Fibroblast of lung (primary cell): Measurements from ENCODE around the gene TFF2. TPM values are rescaled to one million over a fixed set of nuclear protein-coding genes. Genes with fewer than 3 reads are reported as not detected.

ENCODE experiments used
- DNase-seq, 2 donors: peaks; one replicate each; pipeline versions ENCODE4 v3.0.0 to v3.0.0-alpha.2; 2010; ENCODE audit warnings: low read depth in 2 of 2
- H2AFZ ChIP-seq: 2 replicates; pipeline ENCODE4 v1.5.1; 2012; ENCODE audit warnings: low read length, control low read depth, inconsistent platforms
- H3K27ac ChIP-seq: 2 replicates; pipeline ENCODE4 v1.5.1; 2011; ENCODE audit warnings: low read length, control low read depth; ENCODE audit not compliant: insufficient read depth
- H3K27me3 ChIP-seq: 2 replicates; pipeline ENCODE4 v1.5.1; 2011; ENCODE audit warnings: mild to moderate bottlenecking, low read length; ENCODE audit not compliant: control insufficient read depth, insufficient read depth
- H3K36me3 ChIP-seq: 2 replicates; pipeline ENCODE4 v1.5.1; 2011; ENCODE audit warnings: low read length; ENCODE audit not compliant: control insufficient read depth, insufficient read depth
- H3K4me1 ChIP-seq: 2 replicates; pipeline ENCODE4 v1.5.1; 2011; ENCODE audit warnings: low read length; ENCODE audit not compliant: control insufficient read depth, insufficient read depth; ENCODE audit errors: extremely low read depth
- H3K4me2 ChIP-seq: 2 replicates; pipeline ENCODE4 v1.5.1; 2011; ENCODE audit warnings: low read length, control low read depth; ENCODE audit not compliant: insufficient read depth; ENCODE audit errors: extremely low read depth
- H3K4me3 ChIP-seq, 4 experiments: fragments of 200-600 bp in 1 of 4; sonication (generic) in 1 of 4; replicated peaks in 1 of 4; 2 replicates each; pipeline ENCODE4 v1.5.1; 2011 to 2016; ENCODE audit warnings: low read length in 4 of 4, low read depth in 3 of 4, mild to moderate bottlenecking in 3 of 4, control low read depth in 2 of 4, inconsistent platforms in 1 of 4, mixed read lengths in 1 of 4; ENCODE audit not compliant: insufficient read depth in 1 of 4; ENCODE audit errors: control extremely low read depth in 1 of 4
- H3K79me2 ChIP-seq: 2 replicates; pipeline ENCODE4 v1.5.1; 2012; ENCODE audit warnings: mild to moderate bottlenecking, low read length, inconsistent platforms; ENCODE audit not compliant: control insufficient read depth, insufficient read depth
- H3K9ac ChIP-seq: 2 replicates; pipeline ENCODE4 v1.5.1; 2011; ENCODE audit warnings: mild to moderate bottlenecking, low read length, control low read depth; ENCODE audit not compliant: insufficient read depth
- H3K9me3 ChIP-seq: 2 replicates; pipeline ENCODE4 v1.5.1; 2012; ENCODE audit warnings: low read depth, low read length; ENCODE audit not compliant: control insufficient read depth, insufficient read depth
- H4K20me1 ChIP-seq: 2 replicates; pipeline ENCODE4 v1.5.1; 2011; ENCODE audit warnings: low read length; ENCODE audit not compliant: control insufficient read depth, insufficient read depth; ENCODE audit errors: extremely low read depth
- EZH2 ChIP-seq: IDR thresholded peaks from 2 replicates; pipeline ENCODE4 v1.5.1; 2012; ENCODE audit warnings: low read length, control low read depth, mild to moderate bottlenecking; ENCODE audit errors: missing control alignments
- polyA minus RNA-seq: library from RNA; depleted of rRNA, polyadenylated mRNA; stranded (reverse); fragments of >200 nt; gene quantifications from 2 replicates; pipeline ENCODE4 v1.2.3, GENCODE V29; 2011; ENCODE audit warnings: low replicate concordance
- polyA plus RNA-seq, 2 donors: library from polyadenylated mRNA; depleted of rRNA in 1 of 2; stranded (reverse) in 1 of 2; unstranded in 1 of 2; fragments of >200 nt; gene quantifications; 2 replicates each; pipeline ENCODE4 v1.2.1, GENCODE V29; 2011 to 2012; ENCODE audit warnings: missing spikeins in 1 of 2
- total RNA-seq: library from RNA; depleted of rRNA; stranded (reverse); fragments of >200 nt; gene quantifications from 2 replicates; pipeline ENCODE4 v1.2.1, GENCODE V29; 2014
- TF ChIP-seq, protein P1 (sequence below), 2 donors: IDR thresholded peaks in 1 of 2; conservative IDR thresholded peaks in 1 of 2; 1 replicate in 1 of 2; 2 replicates in 1 of 2; pipeline ENCODE4 v1.5.1; 2011 to 2012; ENCODE audit warnings: low read length in 2 of 2, control low read depth in 1 of 2, inconsistent platforms in 1 of 2, low read depth in 1 of 2, mild to moderate bottlenecking in 1 of 2

TFF2 gene, protein sequence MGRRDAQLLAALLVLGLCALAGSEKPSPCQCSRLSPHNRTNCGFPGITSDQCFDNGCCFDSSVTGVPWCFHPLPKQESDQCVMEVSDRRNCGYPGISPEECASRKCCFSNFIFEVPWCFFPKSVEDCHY
- total RNA-seq: not detected in 2 replicates
- not detected in 2 replicates for polyA plus RNA-seq
- not detected in 2 replicates for polyA plus RNA-seq (2012)
- not detected in 2 replicates for polyA minus RNA-seq

DNA sequence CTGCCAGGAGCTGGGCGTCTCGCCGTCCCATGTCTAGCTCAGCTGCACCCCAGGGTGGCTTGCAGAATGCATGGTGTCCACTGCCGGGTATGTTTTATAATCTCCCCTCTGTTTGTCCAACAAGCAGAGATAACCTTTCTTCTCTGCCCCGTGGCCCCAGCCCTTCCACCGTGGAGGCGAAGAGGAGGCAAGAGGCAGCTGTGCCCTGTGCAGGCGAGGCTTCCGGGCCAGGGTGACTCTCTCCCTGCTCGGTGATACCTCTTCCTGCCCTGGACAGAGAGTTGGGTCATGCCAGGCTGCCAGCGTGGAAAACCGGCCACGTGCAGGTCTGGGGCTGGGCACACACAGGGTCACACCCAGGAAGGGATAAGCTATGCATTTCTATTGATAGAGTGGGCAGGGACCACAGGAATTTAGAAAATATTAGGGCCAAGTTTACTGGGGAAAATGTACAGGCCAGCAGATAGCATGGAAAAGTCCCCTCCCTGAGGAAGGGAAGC, at the start of gene TFF2:
Gene TFF2, minus strand, starts transcription at position 68 of the 500 bp plus-strand sequence. Its CDS starts 37 bp downstream, at position 31.
- Histone ChIP-seq H4K20me1 (no peaks in the 10 kb centered on the region), H3K79me2 (no peaks in the 10 kb centered on the region), H3K9ac (no peak within 1 kb of the TSS), H2AFZ (no peak within 1 kb of the TSS), H3K27ac (no peak within 1 kb of the TSS), H3K4me1 (no peaks in the 10 kb centered on the region), H3K9me3 (no peaks in the 10 kb centered on the region), H3K36me3 (no peaks in the 10 kb centered on the region), H3K4me3 (no peak within 1 kb of the TSS), H3K4me2 (no peak within 1 kb of the TSS), H3K27me3 (no peaks in the 10 kb centered on the region)
- no peak for DNase-seq
- TF ChIP-seq, protein P1, sequence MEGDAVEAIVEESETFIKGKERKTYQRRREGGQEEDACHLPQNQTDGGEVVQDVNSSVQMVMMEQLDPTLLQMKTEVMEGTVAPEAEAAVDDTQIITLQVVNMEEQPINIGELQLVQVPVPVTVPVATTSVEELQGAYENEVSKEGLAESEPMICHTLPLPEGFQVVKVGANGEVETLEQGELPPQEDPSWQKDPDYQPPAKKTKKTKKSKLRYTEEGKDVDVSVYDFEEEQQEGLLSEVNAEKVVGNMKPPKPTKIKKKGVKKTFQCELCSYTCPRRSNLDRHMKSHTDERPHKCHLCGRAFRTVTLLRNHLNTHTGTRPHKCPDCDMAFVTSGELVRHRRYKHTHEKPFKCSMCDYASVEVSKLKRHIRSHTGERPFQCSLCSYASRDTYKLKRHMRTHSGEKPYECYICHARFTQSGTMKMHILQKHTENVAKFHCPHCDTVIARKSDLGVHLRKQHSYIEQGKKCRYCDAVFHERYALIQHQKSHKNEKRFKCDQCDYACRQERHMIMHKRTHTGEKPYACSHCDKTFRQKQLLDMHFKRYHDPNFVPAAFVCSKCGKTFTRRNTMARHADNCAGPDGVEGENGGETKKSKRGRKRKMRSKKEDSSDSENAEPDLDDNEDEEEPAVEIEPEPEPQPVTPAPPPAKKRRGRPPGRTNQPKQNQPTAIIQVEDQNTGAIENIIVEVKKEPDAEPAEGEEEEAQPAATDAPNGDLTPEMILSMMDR (conservative IDR thresholded peaks at IDR 0.05 in 1 of 2, IDR thresholded peaks at IDR 0.05 in 1 of 2; ENCODE audit: low read depth in 1 of 2, low read length in 2 of 2): no peak
- TF ChIP-seq EZH2: no peak

DNA sequence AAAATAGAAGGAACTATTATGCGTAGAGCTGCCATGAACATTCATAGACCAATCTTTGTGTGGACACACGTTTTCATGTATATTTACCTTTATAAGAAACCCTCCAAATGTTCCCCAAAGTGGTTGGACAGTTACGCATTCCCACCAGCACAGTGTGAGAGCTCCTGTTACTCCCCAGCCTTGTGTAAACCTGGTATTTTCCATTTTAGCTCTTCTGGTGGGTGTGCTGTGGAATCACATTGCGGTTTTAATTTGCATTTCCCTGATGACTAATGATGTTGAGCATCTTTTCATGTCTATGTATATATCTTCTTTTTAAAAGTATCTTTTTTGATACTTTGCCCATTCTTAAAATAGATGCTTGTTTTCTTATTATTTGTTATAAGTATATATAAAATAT, 49.7 kb upstream of the TFF2 start:
- Histone ChIP-seq H3K9me3 (no peaks in the 10 kb centered on the region), H3K27ac (no peak overlapping the region), H3K4me1 (no peaks in the 10 kb centered on the region), H3K4me2 (no peak overlapping the region), H3K27me3 (no peaks in the 10 kb centered on the region), H3K79me2 (no peaks in the 10 kb centered on the region), H3K36me3 (no peaks in the 10 kb centered on the region), H4K20me1 (no peaks in the 10 kb centered on the region), H3K4me3 (no peak overlapping the region), H2AFZ (no peak overlapping the region), H3K9ac (no peak overlapping the region)
- TF ChIP-seq, protein P1 (conservative IDR thresholded peaks at IDR 0.05 in 1 of 2, IDR thresholded peaks at IDR 0.05 in 1 of 2; ENCODE audit: low read depth in 1 of 2, low read length in 2 of 2): no peak
- TF ChIP-seq EZH2: no peak
- DNase-seq: peak in 1 of 2 donors; percentile 71

DNA sequence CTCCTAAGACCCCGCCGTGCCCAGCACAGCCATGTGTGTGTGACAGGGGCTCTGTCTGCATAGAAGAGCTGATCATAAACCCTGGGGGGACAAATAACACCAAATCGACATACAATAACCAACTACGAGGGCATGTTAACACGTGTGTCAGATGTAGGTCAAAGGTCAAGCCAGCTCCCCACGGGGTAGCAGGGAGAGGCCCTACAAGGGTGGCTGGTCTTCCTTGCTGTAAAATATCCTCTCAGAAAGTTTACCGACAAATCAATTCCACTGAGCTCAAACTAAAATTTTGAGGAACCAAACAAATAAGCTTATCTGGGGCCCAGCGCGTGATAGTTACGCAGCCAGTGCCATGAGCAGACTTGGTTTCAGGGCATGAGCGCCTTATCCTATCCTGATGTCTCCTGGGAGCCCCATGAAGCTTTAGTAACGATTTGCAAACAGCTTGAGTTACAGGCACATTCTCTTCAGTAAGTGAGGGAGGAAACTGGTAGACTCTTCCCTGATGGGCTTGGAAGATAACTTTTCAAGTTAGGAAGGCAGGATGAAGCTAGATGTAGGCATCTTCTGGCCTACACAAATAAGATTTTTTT, 47.7 kb upstream of the TFF2 start:
- Histone ChIP-seq H3K27me3 (no peaks in the 10 kb centered on the region), H3K9ac (no peak overlapping the region), H3K4me2 (no peak overlapping the region), H3K9me3 (no peaks in the 10 kb centered on the region), H3K4me3 (no peak overlapping the region), H2AFZ (no peak overlapping the region), H4K20me1 (no peaks in the 10 kb centered on the region), H3K27ac (no peak overlapping the region), H3K79me2 (no peaks in the 10 kb centered on the region), H3K4me1 (no peaks in the 10 kb centered on the region), H3K36me3 (no peaks in the 10 kb centered on the region)
- TF ChIP-seq, protein P1 (conservative IDR thresholded peaks at IDR 0.05 in 1 of 2, IDR thresholded peaks at IDR 0.05 in 1 of 2; ENCODE audit: low read depth in 1 of 2, low read length in 2 of 2): no peak
- no peak for TF ChIP-seq EZH2
- DNase-seq: no peak
